Type B pancreatic cell (in vitro differentiated cells): Measurements from ENCODE around the gene RGS9. TPM values are rescaled to one million over a fixed set of nuclear protein-coding genes. Genes with fewer than 3 reads are reported as not detected.

Experiments used
- DNase-seq: peaks from one replicate; pipeline ENCODE4 v3.0.0; 2021; ENCODE audit warnings: mixed read lengths; ENCODE audit not compliant: unreplicated experiment; ENCODE audit errors: extremely low spot score
- H3K27ac Mint-ChIP-seq: 2 replicates; pipeline ENCODE4 v1.8.0; 2021; ENCODE audit warnings: mild to moderate bottlenecking, mixed read lengths
- H3K27me3 Mint-ChIP-seq: 2 replicates; pipeline ENCODE4 v1.8.0; 2021; ENCODE audit warnings: mixed read lengths
- H3K36me3 Mint-ChIP-seq: 2 replicates; pipeline ENCODE4 v1.8.0; 2021; ENCODE audit warnings: mixed read lengths
- H3K4me1 Mint-ChIP-seq: one replicate; pipeline ENCODE4 v1.8.0; 2021; ENCODE audit warnings: mixed read lengths; ENCODE audit not compliant: unreplicated experiment
- H3K4me3 Mint-ChIP-seq: 2 replicates; pipeline ENCODE4 v1.8.0; 2021; ENCODE audit warnings: mild to moderate bottlenecking, mixed read lengths
- H3K9me3 Mint-ChIP-seq: 2 replicates; pipeline ENCODE4 v1.8.0; 2021; ENCODE audit warnings: mixed read lengths
- total RNA-seq: library from RNA; stranded (reverse); gene quantifications from 2 replicates; pipeline ENCODE4 v1.2.1, GENCODE V29; 2021; ENCODE audit warnings: low replicate concordance
- TF ChIP-seq, protein P1 (sequence below): fragments of 200-600 bp; sonication (generic); conservative IDR thresholded peaks from 2 replicates; pipeline ENCODE4 v1.5.0; 2021; ENCODE audit warnings: antibody characterized with exemption, mild to moderate bottlenecking

The RGS9 gene
- total RNA-seq, 1 donor from 2014 or later = 5.5 TPM

DNA sequence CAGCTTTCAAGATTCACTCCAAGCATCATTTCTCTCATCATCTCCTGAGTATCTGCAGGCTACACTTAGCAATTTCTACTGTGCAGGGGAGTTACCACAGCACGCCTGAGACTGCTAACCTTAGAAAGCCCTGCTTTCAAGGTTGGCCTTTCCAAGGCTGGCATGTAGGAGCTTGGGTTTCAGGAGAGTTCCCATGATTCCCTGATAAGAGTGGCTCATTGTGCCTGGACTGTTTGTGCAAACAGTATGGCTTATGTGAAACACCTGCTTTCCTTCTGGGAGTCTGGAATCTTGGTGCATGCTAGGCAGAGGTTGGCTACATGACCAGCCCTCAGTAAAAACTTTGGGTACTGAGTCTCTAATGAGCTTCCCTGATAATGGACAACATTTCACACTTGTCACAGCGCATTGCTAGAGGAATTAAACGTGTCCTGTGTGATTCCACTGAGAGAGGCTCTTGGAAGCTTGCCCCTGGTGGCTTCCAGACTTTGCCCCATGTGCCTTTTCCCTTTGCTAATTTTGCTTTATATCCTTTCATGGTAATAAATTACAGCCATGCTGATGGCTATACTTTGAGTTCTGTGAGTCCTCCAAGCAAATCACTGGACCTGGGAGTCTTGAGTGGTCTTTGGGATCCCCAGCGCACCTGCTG is 19.7 kb upstream of the RGS9 start:
- DNase-seq = no peak
- Mint-ChIP-seq H3K27me3 (peaks cover 9% of the 10 kb centered on the region), H3K4me3 (no peak overlapping the region), H3K4me1 (no peaks in the 10 kb centered on the region), H3K36me3 (no peaks in the 10 kb centered on the region), H3K9me3 (no peaks in the 10 kb centered on the region), H3K27ac (no peak overlapping the region)
- TF ChIP-seq, protein P1, sequence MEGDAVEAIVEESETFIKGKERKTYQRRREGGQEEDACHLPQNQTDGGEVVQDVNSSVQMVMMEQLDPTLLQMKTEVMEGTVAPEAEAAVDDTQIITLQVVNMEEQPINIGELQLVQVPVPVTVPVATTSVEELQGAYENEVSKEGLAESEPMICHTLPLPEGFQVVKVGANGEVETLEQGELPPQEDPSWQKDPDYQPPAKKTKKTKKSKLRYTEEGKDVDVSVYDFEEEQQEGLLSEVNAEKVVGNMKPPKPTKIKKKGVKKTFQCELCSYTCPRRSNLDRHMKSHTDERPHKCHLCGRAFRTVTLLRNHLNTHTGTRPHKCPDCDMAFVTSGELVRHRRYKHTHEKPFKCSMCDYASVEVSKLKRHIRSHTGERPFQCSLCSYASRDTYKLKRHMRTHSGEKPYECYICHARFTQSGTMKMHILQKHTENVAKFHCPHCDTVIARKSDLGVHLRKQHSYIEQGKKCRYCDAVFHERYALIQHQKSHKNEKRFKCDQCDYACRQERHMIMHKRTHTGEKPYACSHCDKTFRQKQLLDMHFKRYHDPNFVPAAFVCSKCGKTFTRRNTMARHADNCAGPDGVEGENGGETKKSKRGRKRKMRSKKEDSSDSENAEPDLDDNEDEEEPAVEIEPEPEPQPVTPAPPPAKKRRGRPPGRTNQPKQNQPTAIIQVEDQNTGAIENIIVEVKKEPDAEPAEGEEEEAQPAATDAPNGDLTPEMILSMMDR = no peak

DNA sequence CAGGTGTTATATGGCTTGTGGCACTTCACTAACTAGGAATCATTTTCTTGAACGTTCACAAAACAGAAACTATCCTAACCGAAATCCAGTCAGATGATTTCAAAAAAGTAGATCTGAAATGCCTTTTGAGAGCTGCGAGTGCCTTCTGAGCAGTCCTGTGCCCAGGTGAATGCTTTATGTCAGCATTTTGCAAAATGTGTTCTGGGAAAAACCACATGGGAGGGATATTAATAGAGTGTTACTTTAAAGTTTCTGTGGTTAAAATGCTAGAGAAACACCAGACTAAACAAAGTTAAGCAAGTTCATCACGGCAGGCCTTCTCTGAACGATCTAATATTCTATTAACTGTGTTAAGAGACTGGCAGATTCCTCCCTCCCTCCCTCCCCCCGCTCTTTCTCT is 15.8 kb upstream of the RGS9 start:
- peaks cover 9% of the 10 kb centered on the region for H3K27me3 Mint-ChIP-seq

DNA sequence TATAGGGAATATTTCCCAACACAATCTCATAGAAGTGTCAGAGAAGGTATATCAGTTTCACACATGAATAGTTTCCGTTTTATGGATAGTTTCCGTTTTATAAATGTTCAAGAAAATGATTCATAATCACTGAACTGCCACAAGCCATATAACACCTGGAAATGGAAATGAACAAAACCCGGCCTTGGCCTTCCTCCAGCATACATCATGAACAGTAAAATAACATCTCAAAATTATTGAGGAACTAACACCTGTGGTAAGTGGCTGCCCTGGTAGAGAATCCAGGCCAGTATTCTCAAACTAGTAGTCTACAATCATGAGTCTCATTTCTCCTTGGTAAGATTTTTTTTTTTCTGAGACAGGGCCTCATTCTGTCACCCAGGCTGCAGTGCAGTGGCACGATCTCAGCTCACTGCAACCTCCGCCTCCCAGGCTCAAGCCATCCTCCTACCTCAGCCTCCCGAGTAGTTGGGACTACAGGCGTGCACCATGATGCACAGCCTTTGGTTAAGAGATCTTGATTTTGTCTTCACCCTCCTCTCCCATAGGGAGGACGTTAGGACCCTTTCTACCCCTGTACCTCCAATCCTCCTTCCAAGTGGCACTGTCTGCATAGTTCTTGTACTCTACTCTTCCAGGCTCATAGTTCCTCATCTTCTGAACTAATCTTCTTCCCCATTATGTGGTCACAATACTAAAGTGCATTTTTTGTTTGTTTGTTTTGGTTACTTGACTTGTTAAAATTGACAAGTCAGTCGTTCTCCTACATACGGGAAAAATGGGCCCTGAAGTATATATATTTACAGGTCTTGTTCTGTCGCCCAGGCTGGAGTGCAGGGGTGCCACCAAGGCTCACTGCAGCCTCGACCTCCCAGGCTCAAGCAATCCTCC is 15.0 kb upstream of the RGS9 start:
- H3K4me3 Mint-ChIP-seq = peak overlapping the region; percentile 88
- DNase-seq = no peak
- peaks cover 5% of the 10 kb centered on the region for H3K4me1 Mint-ChIP-seq
- H3K27me3 Mint-ChIP-seq = peaks cover 4% of the 10 kb centered on the region
- H3K9me3 Mint-ChIP-seq = no peaks in the 10 kb centered on the region
- H3K27ac Mint-ChIP-seq = peak overlapping the region; percentile 89
- TF ChIP-seq, protein P1 = no peak
- no peaks in the 10 kb centered on the region for H3K36me3 Mint-ChIP-seq

More for the DNA sequence above, 15.8 kb upstream of the RGS9 start:
- Mint-ChIP-seq H3K4me1 (peaks cover 5% of the 10 kb centered on the region), H3K9me3 (no peaks in the 10 kb centered on the region), H3K36me3 (no peaks in the 10 kb centered on the region), H3K27ac (no peak overlapping the region), H3K4me3 (peak overlapping the region; percentile 31)
- DNase-seq = no peak
- TF ChIP-seq, protein P1 = no peak

DNA sequence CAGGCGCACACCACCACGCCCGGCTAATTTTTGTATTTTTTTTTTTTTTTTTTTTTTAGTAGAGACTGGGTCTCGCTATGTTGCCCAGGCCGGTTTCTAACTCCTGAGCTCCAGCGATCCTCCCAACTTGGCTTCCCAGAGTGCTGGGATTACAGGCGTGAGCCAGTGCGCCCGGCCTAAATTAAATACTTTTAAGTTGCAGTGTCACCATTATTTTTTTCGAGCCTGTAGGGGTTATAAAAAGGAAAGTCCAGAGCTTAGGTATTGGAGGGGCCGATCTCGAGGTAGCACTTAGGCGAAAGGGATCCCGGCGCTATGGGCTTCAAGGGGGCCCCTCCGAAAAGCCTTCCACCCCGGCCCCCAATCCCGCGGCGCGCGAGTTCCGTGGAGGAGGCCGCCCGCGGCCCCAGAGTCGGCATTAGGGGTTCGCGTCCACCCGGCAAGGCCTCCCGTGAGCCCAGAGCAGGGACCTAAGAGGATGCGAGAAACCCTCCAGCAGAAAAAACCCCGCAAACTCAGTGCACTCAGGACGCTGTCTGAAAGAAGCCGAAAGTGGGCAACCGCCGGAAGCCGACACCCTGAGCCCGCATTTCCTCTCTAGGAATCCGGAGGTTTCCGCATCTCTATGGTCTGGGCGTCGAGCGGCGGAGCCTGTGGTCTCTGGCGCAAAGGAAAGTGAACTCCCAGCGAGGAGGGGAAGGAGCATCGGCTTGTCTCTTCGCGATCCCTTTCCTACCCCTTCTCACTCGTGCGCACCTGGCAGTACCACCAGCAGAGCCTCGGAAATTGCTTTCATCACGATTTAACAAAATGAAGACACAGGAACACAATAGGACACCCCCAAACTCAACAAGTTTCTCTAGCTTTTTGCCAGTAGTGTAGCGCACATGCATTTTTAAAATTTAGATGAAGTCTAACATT is 14.1 kb upstream of the RGS9 start:
- H3K4me3 Mint-ChIP-seq = peak overlapping the region; percentile 88
- H3K9me3 Mint-ChIP-seq = no peaks in the 10 kb centered on the region
- H3K36me3 Mint-ChIP-seq = no peaks in the 10 kb centered on the region
- H3K27me3 Mint-ChIP-seq = peaks cover 9% of the 10 kb centered on the region
- TF ChIP-seq, protein P1 = no peak
- DNase-seq = peak; percentile 87
- peak overlapping the region; percentile 89 for H3K27ac Mint-ChIP-seq
- H3K4me1 Mint-ChIP-seq = peaks cover 5% of the 10 kb centered on the region
